Panc1 (cell line): ENCODE measurements around the gene OR4M1.

Experiments used
- CTCF ChIP-seq: fragments of 450-650 bp; IDR thresholded peaks from 2 replicates; pipeline ENCODE4 v1.5.1; 2017; ENCODE audit warnings: mild to moderate bottlenecking
- POLR2AphosphoS5 ChIP-seq: IDR thresholded peaks from 2 replicates; pipeline ENCODE4 v1.6.1; 2012; ENCODE audit warnings: mild to moderate bottlenecking, low read depth, low read length, moderate library complexity
- REST ChIP-seq, 2 experiments: IDR thresholded peaks; 2 replicates each; pipeline ENCODE4 v1.6.1; 2011 to 2012; ENCODE audit warnings: low read depth in 2 of 2, control low read depth in 1 of 2, low read length in 1 of 2, mild to moderate bottlenecking in 1 of 2, moderate library complexity in 1 of 2; ENCODE audit not compliant: insufficient read depth in 1 of 2
- SIN3A ChIP-seq: IDR thresholded peaks from 2 replicates; pipeline ENCODE4 v1.6.1; 2012; ENCODE audit warnings: low read depth, mild to moderate bottlenecking, low read length, moderate library complexity, borderline replicate concordance; ENCODE audit not compliant: insufficient read depth

- TF ChIP-seq CTCF (no peak), REST (IDR thresholded peaks at IDR 0.05; ENCODE audit: insufficient read depth in 1 of 2, low read depth in 2 of 2, low read length in 1 of 2) (no peak), POLR2AphosphoS5 (no peak), SIN3A (no peak)
Observed at GRCh38 chr14:19801118-19801464, 27.8 kb downstream of the OR4M1 start.
